ENCODE data around the gene CHGA.

DNA sequence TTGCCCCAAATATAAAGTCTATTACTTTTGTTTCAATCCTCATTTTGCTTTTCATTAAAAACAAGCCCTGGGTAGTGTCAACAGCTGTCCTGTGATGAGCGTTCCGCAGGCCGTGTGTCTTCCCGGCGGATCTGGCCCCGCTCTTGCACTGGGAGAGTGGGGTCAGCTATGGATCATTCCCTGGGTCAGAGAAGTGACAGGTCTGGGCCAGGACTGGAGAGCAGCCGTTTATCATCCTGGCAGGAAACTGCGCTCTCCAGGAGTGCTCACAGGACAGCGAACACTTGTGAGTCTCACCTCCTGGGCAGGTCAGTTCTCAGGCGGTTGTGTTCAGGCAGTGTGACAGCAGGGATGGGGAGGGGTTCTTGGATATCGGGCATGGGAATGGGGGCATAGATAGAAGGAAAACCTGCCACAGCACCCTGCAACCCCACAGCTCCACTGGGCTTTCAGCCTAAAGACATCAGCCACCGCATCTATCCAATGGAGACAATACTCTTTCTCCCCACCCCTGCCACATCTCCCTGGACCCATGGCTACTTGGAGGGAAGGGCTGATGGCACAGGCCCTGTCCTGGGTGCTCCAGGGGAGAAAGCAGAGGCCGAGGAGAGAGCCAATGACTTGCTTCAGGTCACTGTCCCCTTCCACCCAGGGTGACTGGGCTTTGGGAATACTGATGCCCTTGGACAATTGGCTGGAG is 47.8 kb upstream of the CHGA start:
- TF ChIP-seq, protein P1, sequence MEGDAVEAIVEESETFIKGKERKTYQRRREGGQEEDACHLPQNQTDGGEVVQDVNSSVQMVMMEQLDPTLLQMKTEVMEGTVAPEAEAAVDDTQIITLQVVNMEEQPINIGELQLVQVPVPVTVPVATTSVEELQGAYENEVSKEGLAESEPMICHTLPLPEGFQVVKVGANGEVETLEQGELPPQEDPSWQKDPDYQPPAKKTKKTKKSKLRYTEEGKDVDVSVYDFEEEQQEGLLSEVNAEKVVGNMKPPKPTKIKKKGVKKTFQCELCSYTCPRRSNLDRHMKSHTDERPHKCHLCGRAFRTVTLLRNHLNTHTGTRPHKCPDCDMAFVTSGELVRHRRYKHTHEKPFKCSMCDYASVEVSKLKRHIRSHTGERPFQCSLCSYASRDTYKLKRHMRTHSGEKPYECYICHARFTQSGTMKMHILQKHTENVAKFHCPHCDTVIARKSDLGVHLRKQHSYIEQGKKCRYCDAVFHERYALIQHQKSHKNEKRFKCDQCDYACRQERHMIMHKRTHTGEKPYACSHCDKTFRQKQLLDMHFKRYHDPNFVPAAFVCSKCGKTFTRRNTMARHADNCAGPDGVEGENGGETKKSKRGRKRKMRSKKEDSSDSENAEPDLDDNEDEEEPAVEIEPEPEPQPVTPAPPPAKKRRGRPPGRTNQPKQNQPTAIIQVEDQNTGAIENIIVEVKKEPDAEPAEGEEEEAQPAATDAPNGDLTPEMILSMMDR (IDR thresholded peaks at IDR 0.05) = no peak
- TF ChIP-seq POLR2A (IDR thresholded peaks at IDR 0.05) = no peak
